Sciatic nerve (tissue), 2 donors: ENCODE results near the gene RXFP4. TPM values are rescaled to one million over a fixed set of nuclear protein-coding genes. Genes with fewer than 3 reads are reported as not detected.
"Not testable (repeated sequence)": the region's sequence is repeated elsewhere in the genome, so short reads cannot be mapped to it uniquely, and the experiment has no call there.

Source experiments
- ATAC-seq: fragments of 200-7000 bp; cut with Tn5 transposase; one replicate; pipeline ENCODE4 v1.9.1; 2020; ENCODE audit warnings: mild to moderate bottlenecking, moderate library complexity
- DNase-seq: peaks from one replicate; pipeline ENCODE4 v3.0.0-alpha.2; 2020; ENCODE audit warnings: low spot score
- intact Hi-C: fragments of 100-400 bp; cut with DNase I; formaldehyde crosslinking; loops from one replicate; pipeline ENCODE4 v1.14.2; 2022
- total RNA-seq: library from RNA; stranded (reverse); fragmentation: NEBNext Ultra II Directional; extraction: Animal tissue kit (Norgen Biotek cat#: 25700); gene quantifications from one replicate; pipeline ENCODE4 v1.2.1, GENCODE V29; 2021
- donor health status: DM: no; HTN: no; CAD: no.
- donor health status: DM: no; HTN: no; CAD: no.

RXFP4 gene
- total RNA-seq, 1 donor from 2014 or later, result not detected

- intact Hi-C loops, result no loop called here
- ATAC-seq, result no peak
- DNase-seq, result no peak
These were observed 33.0 kb downstream of the RXFP4 start for GRCh38 chr1:155974208-155975115.

DNA sequence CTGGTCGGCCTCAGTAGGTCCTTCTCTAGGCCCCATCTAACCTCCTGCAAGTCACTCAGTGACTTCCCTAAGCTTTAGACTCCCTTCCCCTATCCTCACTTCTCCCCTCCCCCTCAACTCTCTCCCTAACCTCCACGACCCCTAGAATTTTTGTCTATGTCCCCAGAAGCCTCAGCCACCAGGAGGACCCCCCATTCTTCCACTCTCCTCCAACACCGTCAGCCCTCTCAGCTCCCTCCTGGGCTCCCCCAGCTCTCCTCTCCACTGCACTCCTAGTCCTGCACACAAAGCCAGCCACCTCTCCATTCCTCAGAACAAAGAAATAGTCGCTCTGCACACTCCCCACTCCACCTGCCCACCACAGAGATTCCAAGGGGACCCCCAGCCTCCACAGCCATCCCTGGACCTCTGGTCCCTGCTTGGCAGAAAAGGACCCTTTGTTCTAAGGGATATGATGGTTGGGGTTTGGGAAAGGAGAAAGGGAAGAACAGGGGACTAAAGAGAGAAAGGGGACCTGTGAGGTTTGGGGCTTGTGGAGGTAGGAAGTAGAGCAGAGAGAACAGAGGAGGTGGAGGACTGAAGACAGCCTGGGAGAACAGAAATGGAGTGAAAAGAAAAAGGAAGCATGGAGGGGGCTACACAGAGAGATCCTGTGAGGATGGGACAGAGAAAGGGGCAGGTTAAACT is 34.1 kb downstream of the RXFP4 start:
- intact Hi-C loops, result no loop called here
- ATAC-seq, result no peak
- DNase-seq, result no peak

- intact Hi-C loops, result no loop called here
- ATAC-seq (peak; percentile 21), DNase-seq (peak; percentile 87)
These were observed 34.8 kb downstream of the RXFP4 start for GRCh38 chr1:155976062-155976912.

DNA sequence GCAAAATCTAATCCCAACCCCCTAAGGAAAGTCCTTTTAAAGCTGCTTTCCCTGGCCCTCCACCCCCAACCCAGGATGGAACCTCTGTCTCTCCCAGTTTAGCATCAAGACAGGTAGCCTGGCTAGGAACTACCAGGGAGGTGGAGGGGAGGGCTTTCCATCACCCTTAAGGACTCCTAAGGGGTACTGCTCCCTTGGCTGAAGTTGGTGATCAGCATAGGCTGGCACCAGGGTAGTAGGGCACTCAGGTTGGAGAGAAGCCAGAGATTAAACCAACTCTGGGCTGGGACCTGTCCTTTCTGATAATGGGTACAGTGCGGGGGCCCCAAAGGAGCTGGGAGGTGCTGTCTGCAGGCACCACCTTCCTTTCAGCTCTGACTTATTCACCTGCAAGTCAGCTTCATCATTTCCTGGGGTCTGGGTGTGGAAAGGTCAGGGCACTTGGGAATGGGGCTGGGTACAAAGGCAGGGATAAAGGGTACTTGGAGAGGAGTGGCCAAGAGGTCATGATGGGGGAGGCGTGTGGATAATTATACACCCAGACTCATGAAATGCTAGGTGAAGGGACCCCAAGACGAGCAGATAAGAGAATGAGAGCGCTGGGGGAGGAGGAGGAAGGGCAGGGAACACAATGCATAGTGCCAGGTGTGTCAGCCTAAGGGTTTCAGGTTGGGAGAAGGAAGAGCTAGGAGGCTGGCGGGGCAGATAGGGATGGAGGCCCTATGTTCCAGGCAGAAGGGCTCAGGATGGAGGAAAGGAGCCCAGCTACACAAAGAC is 35.7 kb downstream of the RXFP4 start:
- ATAC-seq, result no peak
- DNase-seq, result no peak
- intact Hi-C loops, result no loop called here

GRCh38 chr1:155977690-155978324 is 36.4 kb downstream of the RXFP4 start:
- ATAC-seq, result peak; percentile 54

DNA sequence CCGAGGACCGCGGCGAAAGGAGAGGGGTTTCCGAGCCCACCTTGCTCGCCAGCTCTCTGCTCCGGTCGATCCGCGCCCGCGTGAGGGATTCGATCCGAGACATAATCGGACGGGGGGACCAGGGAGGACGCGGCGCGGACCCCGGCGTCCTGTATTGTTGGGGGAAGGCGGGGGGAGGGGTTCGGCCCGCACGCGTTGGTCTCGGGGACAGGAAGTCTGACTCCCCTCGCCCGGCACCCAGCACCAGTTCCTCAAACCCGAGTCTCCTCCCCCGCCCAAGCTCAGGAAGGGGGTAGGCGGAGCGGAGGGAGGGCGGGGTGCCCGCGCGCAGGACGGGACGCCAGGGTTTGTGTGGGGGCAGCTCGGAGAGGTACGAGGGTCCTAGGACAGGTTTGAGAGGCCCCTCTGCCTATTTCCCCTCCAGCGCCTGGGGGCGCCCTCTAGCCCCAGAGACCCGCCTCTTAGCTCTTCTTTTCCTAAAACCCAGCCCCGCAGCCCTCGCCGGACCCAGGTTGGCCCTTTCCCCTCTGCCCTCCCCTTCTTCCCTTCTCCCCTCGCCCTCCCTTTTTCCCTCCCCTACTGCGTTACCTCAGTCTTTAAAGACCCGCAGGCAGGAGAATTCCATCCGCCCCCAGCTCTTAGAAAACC is 37.0 kb downstream of the RXFP4 start, which contains the start of gene ARHGEF2:
ARHGEF2 (minus strand) TSS at position 223 of the 648 bp plus-strand sequence; CDS start at position 103, 120 bp downstream.
- ATAC-seq, result peak; percentile 76
- intact Hi-C loops, result no loop called here
- DNase-seq, result peak; percentile 89

More at GRCh38 chr1:155977690-155978324, 36.4 kb downstream of the RXFP4 start:
- DNase-seq, result peak; percentile 75
- intact Hi-C loops, result no loop called here

- DNase-seq, result no peak
- intact Hi-C loops, result no loop called here
- peak; percentile 53 for ATAC-seq
These were observed 37.6 kb downstream of the RXFP4 start for GRCh38 chr1:155978973-155979429.

DNA sequence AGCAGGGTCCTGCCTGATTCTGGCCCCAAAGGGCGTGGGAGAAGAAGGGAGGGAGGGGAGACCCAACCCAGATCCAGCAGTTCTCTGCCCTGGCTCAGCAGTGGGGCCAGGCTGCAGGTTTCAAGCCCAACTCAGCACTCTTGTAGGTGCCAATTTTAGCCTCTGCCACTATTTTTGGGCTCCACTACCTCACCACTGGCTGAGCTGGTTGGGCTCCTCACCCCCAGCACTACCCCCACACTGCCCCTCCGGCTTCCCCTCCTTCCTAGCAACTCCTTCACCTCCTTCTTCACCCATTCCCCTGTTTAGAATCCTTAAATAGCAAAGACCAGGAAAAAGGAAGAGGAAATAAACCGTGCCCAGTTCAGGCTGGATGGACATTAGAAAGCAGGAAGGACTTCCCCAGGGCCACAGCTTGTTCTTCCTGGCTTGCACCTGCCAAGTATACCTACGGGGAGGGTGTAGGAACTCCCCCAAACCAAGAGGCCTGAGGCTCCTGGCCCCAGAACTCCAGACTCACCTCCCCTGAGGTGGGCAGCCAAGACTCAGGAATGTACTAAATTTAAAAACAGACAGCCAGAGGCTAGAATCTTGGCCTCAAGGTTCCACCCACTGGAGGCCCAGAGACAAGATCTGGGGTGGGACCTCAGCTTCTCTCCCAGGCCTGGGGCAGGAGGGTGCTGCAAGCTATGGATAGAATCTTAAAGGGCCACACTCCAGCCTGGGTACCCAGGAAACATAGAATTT is 38.3 kb downstream of the RXFP4 start:
- DNase-seq (no peak), ATAC-seq (no peak)
- intact Hi-C loops, result no loop called here

DNA sequence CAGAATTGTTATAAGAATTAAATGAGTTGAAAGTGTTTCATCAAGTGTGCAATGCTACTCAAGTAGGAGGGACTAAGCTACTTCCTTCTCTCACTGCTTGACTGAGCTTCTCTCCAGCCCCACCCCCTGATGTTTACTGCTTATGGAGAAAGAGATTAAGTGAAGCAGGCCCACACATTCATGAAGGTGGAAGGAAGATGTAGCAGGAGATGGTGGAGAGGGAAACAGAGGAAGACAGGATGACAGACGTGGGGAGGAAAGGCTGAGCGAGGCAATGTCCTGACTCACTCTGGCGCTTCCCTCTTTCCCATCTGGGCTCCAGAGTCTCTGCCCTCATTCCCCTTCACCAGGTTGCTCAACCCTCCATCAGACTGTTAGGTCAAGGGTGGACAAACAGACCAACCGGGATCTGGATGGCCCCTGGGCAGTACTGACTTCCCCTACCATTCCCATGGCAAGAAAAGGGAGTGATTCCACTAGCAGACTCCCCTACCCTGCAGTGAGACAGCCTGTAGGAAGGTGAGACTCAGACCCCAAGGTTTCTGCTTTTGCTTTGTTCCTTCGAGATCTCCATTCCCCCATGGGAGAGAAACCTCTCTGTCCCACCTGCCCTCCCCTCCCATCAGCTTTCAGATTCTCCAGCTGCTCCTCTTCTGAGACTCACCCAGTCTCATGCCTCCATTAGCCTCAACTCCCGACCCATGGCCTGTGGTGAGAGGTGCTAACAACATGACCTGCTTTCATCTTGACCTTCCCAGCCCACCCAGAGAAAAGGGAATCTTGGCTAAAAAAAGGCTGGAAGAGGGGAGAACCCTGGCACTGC is 40.0 kb downstream of the RXFP4 start:
- intact Hi-C loops, result no loop called here
- DNase-seq, result no peak
- no peak for ATAC-seq

DNA sequence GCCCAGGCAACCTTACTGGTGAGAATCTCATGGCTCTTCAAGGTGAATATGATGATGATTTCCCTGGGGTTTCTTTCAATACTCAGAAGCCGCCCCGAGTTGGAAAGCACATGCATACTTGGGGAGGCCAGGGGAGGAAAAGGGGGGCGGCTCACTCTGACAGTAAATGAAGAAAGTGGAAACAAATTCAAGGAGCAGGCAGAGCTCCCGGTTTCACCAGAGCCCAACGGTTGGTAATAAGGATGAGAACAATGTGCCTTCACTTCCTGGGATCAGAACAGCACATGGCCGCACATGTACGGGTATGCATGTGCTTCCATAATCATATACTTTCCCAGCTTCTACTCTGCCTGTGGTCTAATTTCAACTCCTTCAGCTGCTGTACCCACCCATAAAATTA is 40.7 kb downstream of the RXFP4 start:
- DNase-seq (no peak), ATAC-seq (no peak)
- intact Hi-C loops, result no loop called here

DNA sequence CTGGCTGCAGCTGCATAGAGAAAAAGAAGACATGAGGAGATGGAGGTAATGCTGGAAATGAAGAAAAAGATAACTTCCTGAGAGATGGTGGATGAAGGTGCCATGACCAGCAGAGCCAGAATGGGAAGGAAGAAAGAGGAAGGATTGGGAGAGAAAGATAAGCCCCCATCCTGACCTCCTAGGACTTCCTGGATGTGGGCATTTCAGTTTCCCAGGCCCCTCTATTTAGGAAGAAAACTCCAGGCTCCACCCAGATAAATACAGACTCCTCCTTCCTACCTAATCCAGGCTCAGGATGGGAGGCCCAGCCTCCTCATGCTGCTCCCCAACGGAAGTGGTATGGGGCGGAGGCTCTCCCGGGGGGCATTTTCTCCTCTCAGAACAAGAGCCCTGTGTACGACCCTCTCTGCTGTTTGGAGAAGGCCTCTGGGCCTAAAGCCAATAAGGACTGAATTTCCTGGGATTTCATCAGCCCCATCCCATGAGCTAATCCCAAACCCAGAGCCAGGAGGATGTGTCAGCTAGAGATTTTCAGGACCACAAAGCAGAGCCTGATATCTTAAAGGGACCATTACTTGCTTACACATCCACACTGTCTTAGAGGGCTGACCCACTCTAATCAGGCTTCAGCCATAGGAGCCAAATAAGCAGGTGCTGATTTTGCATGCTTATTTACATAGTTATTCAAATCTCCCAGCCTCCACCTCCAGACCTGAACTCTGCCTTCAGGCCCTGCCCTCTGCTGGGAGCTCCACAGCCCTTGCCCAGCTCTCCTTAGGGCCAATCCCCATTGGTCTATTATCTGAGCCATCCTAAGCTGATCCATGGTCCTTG is 42.0 kb downstream of the RXFP4 start:
- ATAC-seq, result peak; percentile 90
- intact Hi-C loops, result no loop called here
- DNase-seq, result peak; percentile 87

DNA sequence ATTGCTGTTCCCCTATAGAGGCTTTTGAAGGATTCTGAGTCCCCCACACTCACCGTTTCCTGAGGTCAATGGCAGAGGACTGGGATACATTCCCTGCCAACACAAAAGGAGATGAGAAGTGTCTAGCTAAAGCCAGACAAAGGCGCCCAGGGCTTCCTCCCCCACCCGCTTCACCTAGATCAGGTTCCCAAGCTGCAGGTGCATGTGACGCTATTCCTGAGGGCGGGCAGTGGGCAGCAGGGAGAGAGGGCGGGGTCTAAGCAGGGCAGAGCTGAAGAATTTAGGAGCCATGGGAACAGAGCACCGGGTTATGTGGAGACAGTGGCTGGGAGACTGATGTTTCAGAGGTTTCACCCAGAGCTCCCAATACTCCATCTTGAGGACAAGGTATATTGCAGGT is 42.9 kb downstream of the RXFP4 start:
- ATAC-seq, result no peak
- intact Hi-C loops, result no loop called here
- no peak for DNase-seq

DNA sequence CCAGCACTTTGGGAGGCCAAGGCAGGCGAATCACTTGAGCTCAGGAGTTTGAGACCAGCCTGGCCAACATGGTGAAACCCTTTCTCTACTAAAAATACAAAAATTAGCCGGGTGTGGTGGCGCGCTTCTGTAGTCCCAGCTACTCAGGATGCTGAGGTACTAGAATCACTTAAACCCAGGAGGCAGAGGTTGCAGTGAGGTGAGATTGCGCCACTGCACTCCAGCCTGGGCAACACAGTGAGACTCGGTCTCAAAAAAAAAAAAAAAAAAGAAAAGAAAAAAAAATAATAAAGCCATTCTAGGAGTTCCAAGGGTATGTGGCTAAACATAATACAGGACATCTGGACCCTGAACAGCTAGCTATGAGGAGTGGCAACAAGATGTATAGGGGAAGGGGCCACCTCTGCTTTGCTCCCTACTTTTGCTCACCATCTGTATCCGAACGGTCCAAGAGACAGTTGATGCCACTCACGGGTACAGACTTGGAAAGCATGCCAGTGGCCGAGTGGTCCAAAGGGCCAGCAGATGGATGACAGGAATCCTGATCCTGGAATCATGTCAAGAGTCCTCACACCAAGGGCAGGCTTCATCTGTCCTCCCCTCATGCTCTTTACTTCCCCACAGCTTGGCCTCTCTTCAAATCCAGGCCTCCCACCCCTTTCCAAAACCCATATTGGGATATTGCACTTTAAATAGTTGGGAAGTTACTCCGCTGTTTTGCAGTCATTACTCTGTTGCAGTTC is 43.6 kb downstream of the RXFP4 start:
- ATAC-seq, intact Hi-C loops, DNase-seq: not testable (repeated sequence)

DNA sequence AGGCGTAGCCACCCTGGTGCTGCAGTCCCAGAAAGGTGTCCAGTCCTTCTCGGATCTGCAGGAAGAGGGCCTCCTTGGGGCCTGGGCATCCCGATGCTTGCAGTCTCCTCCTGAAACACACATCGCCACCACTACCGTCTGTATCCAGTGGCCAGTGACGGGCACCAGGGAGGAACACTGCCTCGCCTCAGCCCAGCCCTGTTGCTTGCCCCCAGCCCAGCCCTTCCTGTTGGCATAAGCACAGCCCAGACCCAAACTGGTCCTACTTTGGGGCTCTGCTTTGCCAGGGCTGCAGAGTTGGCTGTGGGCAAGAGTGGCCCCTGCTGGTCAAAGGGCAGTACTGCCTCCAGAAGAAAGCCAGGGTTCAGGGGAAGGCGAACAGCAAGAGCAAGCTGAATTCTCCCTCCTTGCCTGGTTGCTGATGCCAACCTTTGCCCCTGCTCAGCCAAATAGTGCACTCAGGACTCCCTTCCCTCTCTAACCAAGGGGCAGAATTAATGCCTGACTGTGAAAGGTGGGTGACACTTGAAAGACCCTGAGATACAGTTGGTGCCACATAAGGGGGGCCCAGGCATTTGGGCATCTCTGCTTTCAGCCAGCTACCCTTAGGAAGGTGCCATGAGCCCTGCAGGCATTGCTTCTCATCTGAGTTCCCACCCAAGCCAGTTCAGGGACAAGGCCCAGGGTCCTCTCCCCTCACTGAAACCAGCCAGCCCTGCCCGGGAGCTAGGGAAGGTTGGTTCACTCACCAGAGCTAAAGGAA is 48.0 kb downstream of the RXFP4 start:
- peak; percentile 94 for ATAC-seq
- DNase-seq, result peak; percentile 82
- intact Hi-C loops, result loop anchor here (10.0 kb wide), 1 partner anchor 45 kb away; the partner anchor contains the start of gene RXFP4
